Endodermal cell (in vitro differentiated cells): Measurements from ENCODE around the gene MT1G. TPM values are rescaled to one million over a fixed set of nuclear protein-coding genes. Genes with fewer than 3 reads are reported as not detected.

ENCODE experiments used
- DNase-seq: peaks from one replicate; pipeline ENCODE4 v3.0.0-alpha.2; 2017
- H3K27ac ChIP-seq: 2 replicates; pipeline ENCODE4 v1.5.1; 2013; ENCODE audit warnings: mild to moderate bottlenecking, low read depth, low read length, moderate library complexity
- H3K27me3 ChIP-seq: 2 replicates; pipeline ENCODE4 v1.6.1; 2013; ENCODE audit warnings: mild to moderate bottlenecking, low read length, moderate library complexity; ENCODE audit not compliant: insufficient read depth, control insufficient read depth, poor library complexity, severe bottlenecking
- H3K36me3 ChIP-seq: 2 replicates; pipeline ENCODE4 v1.7.0; 2013; ENCODE audit warnings: mild to moderate bottlenecking, low read length, moderate library complexity; ENCODE audit not compliant: control insufficient read depth, insufficient read depth
- H3K4me1 ChIP-seq: one replicate; pipeline ENCODE4 v1.7.0; 2013; ENCODE audit warnings: low read length; ENCODE audit not compliant: control insufficient read depth, insufficient read depth
- H3K4me3 ChIP-seq: 2 replicates; pipeline ENCODE4 v1.5.1; 2013; ENCODE audit warnings: mild to moderate bottlenecking, low read length, moderate library complexity
- H3K9ac ChIP-seq: 2 replicates; pipeline ENCODE4 v1.6.1; 2013; ENCODE audit warnings: mild to moderate bottlenecking, low read length, moderate library complexity; ENCODE audit not compliant: poor library complexity, severe bottlenecking; ENCODE audit errors: extremely low read depth
- H3K9me3 ChIP-seq: 2 replicates; pipeline ENCODE4 v1.6.1; 2013; ENCODE audit warnings: mild to moderate bottlenecking, low read length, moderate library complexity; ENCODE audit not compliant: control insufficient read depth
- H3K27ac Mint-ChIP-seq: 2 replicates; pipeline ENCODE4 v1.8.0; 2020; ENCODE audit warnings: mixed read lengths
- H3K27me3 Mint-ChIP-seq: 2 replicates; pipeline ENCODE4 v1.8.0; 2021; ENCODE audit warnings: mild to moderate bottlenecking, mixed read lengths; ENCODE audit not compliant: insufficient read depth
- H3K36me3 Mint-ChIP-seq: 2 replicates; pipeline ENCODE4 v1.8.0; 2020; ENCODE audit warnings: low read depth, mixed read lengths
- H3K4me1 Mint-ChIP-seq: 2 replicates; pipeline ENCODE4 v1.8.0; 2020; ENCODE audit warnings: mixed read lengths
- H3K4me3 Mint-ChIP-seq: 2 replicates; pipeline ENCODE4 v1.8.0; 2020; ENCODE audit warnings: mild to moderate bottlenecking, moderate library complexity, mixed read lengths
- H3K9me3 Mint-ChIP-seq: 2 replicates; pipeline ENCODE4 v1.8.0; 2020; ENCODE audit warnings: mild to moderate bottlenecking, mixed read lengths
- CTCF ChIP-seq: fragments of 200-600 bp; sonication (generic); conservative IDR thresholded peaks from 2 replicates; pipeline ENCODE4 v1.5.0; 2021; ENCODE audit warnings: antibody characterized with exemption, mild to moderate bottlenecking
- WGBS, 2 experiments: methylation state at CpG; one replicate each; pipeline versions ENCODE4 v1.1.5 to v1.1.7; 2013; ENCODE audit warnings: missing lambda C conversion rate in 2 of 2, mixed read lengths in 1 of 2; ENCODE audit not compliant: insufficient coverage in 1 of 2, insufficient read length in 1 of 2; 5-methylcytosine and 5-hydroxymethylcytosine counted together
- total RNA-seq, 2 donors: library from RNA; stranded (reverse); fragmentation: NEBNext Ultra II Directional in 1 of 2; extraction: Animal tissue kit (Norgen Biotek cat#: 25700) in 1 of 2; gene quantifications; 2 replicates in 1 of 2; 3 replicates in 1 of 2; pipeline ENCODE4 v1.2.1, GENCODE V29; 2021

The MT1G gene
- total RNA-seq, 2 donors from 2014 or later = 7.8 TPM; not detected in 1

- H3K4me1 ChIP-seq = no peaks in the 10 kb centered on the region
- peaks cover 11% of the 10 kb centered on the region for H3K4me1 Mint-ChIP-seq
- WGBS, 2 experiments = 87 to 89% methylated on average over 3 of the region's 3 CpGs
- DNase-seq = no peak
- no peaks in the 10 kb centered on the region for H3K9me3 Mint-ChIP-seq
- H3K36me3 ChIP-seq = no peaks in the 10 kb centered on the region
- H3K9me3 ChIP-seq = no peaks in the 10 kb centered on the region
- no peak overlapping the region for H3K4me3 Mint-ChIP-seq
- no peaks in the 10 kb centered on the region for H3K27me3 ChIP-seq
- no peak for TF ChIP-seq CTCF
- H3K9ac ChIP-seq = no peak overlapping the region
- H3K27ac ChIP-seq = no peak overlapping the region
- H3K27me3 Mint-ChIP-seq = peaks cover 6% of the 10 kb centered on the region
- no peak overlapping the region for H3K4me3 ChIP-seq
- H3K27ac Mint-ChIP-seq = no peak overlapping the region
- H3K36me3 Mint-ChIP-seq = no peaks in the 10 kb centered on the region
These were observed 42.4 kb upstream of the MT1G start for GRCh38 chr16:56710181-56710737.

GRCh38 chr16:56709443-56710040, 41.7 kb upstream of the MT1G start:
- no peaks in the 10 kb centered on the region for H3K9me3 Mint-ChIP-seq
- no peak overlapping the region for H3K27ac Mint-ChIP-seq
- no peak for TF ChIP-seq CTCF
- 84% methylated on average over 4 of the region's 4 CpGs; no CpG with 5 or more reads in 1 of the 2 experiments for WGBS, 2 experiments
- H3K4me1 Mint-ChIP-seq = peaks cover 11% of the 10 kb centered on the region
- H3K9me3 ChIP-seq = no peaks in the 10 kb centered on the region
- DNase-seq = no peak
- H3K36me3 Mint-ChIP-seq = no peaks in the 10 kb centered on the region
- no peak overlapping the region for H3K27ac ChIP-seq
- no peaks in the 10 kb centered on the region for H3K4me1 ChIP-seq
- H3K36me3 ChIP-seq = no peaks in the 10 kb centered on the region
- peaks cover 6% of the 10 kb centered on the region for H3K27me3 Mint-ChIP-seq
- H3K9ac ChIP-seq = no peak overlapping the region
- H3K4me3 Mint-ChIP-seq = no peak overlapping the region
- no peaks in the 10 kb centered on the region for H3K27me3 ChIP-seq
- H3K4me3 ChIP-seq = no peak overlapping the region

- H3K27me3 ChIP-seq = no peaks in the 10 kb centered on the region
- no peak overlapping the region for H3K27ac ChIP-seq
- H3K9me3 ChIP-seq = no peaks in the 10 kb centered on the region
- H3K36me3 ChIP-seq = no peaks in the 10 kb centered on the region
- no peaks in the 10 kb centered on the region for H3K4me1 ChIP-seq
- H3K9ac ChIP-seq = no peak overlapping the region
- H3K9me3 Mint-ChIP-seq = no peaks in the 10 kb centered on the region
- H3K36me3 Mint-ChIP-seq = no peaks in the 10 kb centered on the region
- H3K4me3 ChIP-seq = no peak overlapping the region
- WGBS, 2 experiments = 83 to 87% methylated on average over 9 to 13 of the region's 13 CpGs
- DNase-seq = peak; percentile 51
- no peak overlapping the region for H3K4me3 Mint-ChIP-seq
- H3K27ac Mint-ChIP-seq = no peak overlapping the region
- peaks cover 6% of the 10 kb centered on the region for H3K27me3 Mint-ChIP-seq
- peaks cover 11% of the 10 kb centered on the region for H3K4me1 Mint-ChIP-seq
- no peak for TF ChIP-seq CTCF
These were observed 40.9 kb upstream of the MT1G start for GRCh38 chr16:56708525-56709442.
